ENCODE measurements around the gene ZNF331. TPM values are rescaled to one million over a fixed set of nuclear protein-coding genes. Genes with fewer than 3 reads are reported as not detected.

ZNF331 gene
- polyA plus RNA-seq, 1 donor = 17.1 TPM

- WGBS (ENCODE audit: insufficient coverage, low lambda C conversion rate) = no CpG with 5 or more reads among the region's 9 CpGs
Observed at GRCh38 chr19:53595510-53595867, 57.5 kb downstream of the ZNF331 start.

GRCh38 chr19:53596056-53596455, 58.1 kb downstream of the ZNF331 start:
- Histone ChIP-seq H3K4me1 (ENCODE audit: control insufficient read depth, insufficient read depth, low read length) (no peaks in the 10 kb centered on the region), H3K27ac (ENCODE audit: low read length) (no peak overlapping the region), H3K9me3 (ENCODE audit: control insufficient read depth, low read depth, low read length) (no peaks in the 10 kb centered on the region), H3K27me3 (ENCODE audit: control insufficient read depth, insufficient read depth, low read length) (no peaks in the 10 kb centered on the region), H3K4me3 (ENCODE audit: low read length) (no peak overlapping the region), H3K36me3 (ENCODE audit: control insufficient read depth, insufficient read depth, low read length) (no peaks in the 10 kb centered on the region)
- DNase-seq = no peak
- no CpG with 5 or more reads among the region's 9 CpGs for WGBS (ENCODE audit: insufficient coverage, low lambda C conversion rate)

More at GRCh38 chr19:53595510-53595867, 57.5 kb downstream of the ZNF331 start:
- Histone ChIP-seq H3K27ac (ENCODE audit: low read length) (no peak overlapping the region), H3K27me3 (ENCODE audit: control insufficient read depth, insufficient read depth, low read length) (no peaks in the 10 kb centered on the region), H3K9me3 (ENCODE audit: control insufficient read depth, low read depth, low read length) (no peaks in the 10 kb centered on the region), H3K4me3 (ENCODE audit: low read length) (no peak overlapping the region), H3K4me1 (ENCODE audit: control insufficient read depth, insufficient read depth, low read length) (no peaks in the 10 kb centered on the region), H3K36me3 (ENCODE audit: control insufficient read depth, insufficient read depth, low read length) (no peaks in the 10 kb centered on the region)
- DNase-seq = no peak

- no peak overlapping the region for H3K4me3 ChIP-seq (ENCODE audit: low read length)
- WGBS (ENCODE audit: insufficient coverage, low lambda C conversion rate) = 100% methylated on average over 2 of the region's 12 CpGs
- H3K9me3 ChIP-seq (ENCODE audit: control insufficient read depth, low read depth, low read length) = no peaks in the 10 kb centered on the region
- no peak overlapping the region for H3K27ac ChIP-seq (ENCODE audit: low read length)
- H3K27me3 ChIP-seq (ENCODE audit: control insufficient read depth, insufficient read depth, low read length) = no peaks in the 10 kb centered on the region
- no peak for DNase-seq
- H3K4me1 ChIP-seq (ENCODE audit: control insufficient read depth, insufficient read depth, low read length) = no peaks in the 10 kb centered on the region
- no peaks in the 10 kb centered on the region for H3K36me3 ChIP-seq (ENCODE audit: control insufficient read depth, insufficient read depth, low read length)
Observed at GRCh38 chr19:53597023-53597422, 59.1 kb downstream of the ZNF331 start.

- WGBS (ENCODE audit: insufficient coverage, low lambda C conversion rate) = 40% methylated on average over 1 of the region's 10 CpGs
- H3K4me1 ChIP-seq (ENCODE audit: control insufficient read depth, insufficient read depth, low read length) = no peaks in the 10 kb centered on the region
- no peak overlapping the region for H3K4me3 ChIP-seq (ENCODE audit: low read length)
- H3K27ac ChIP-seq (ENCODE audit: low read length) = no peak overlapping the region
- DNase-seq = no peak
- no peaks in the 10 kb centered on the region for H3K27me3 ChIP-seq (ENCODE audit: control insufficient read depth, insufficient read depth, low read length)
- H3K9me3 ChIP-seq (ENCODE audit: control insufficient read depth, low read depth, low read length) = no peaks in the 10 kb centered on the region
- no peaks in the 10 kb centered on the region for H3K36me3 ChIP-seq (ENCODE audit: control insufficient read depth, insufficient read depth, low read length)
Observed at GRCh38 chr19:53598361-53598760, 60.4 kb downstream of the ZNF331 start.

DNA sequence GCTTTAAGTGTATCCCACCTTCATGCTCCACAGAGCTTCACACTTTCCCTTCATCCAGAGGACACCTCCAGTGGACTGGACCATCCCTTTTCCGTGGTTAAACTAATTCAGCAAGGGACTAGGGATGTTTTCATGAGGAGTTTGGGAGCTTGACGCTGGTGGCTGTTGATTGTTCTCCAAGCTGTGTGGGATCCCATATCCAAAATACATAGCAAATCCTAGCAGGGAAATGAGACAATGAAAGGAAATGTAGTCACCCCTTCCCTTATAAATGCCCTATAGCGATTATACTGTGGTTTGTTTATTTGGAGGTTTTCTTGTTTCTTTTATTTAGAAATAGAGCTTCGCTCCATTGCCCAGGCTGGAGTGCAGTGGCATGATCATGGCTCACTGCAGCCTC, 62.3 kb downstream of the ZNF331 start:
- H3K4me3 ChIP-seq (ENCODE audit: low read length) = no peak overlapping the region
- no CpG with 5 or more reads among the region's 4 CpGs for WGBS (ENCODE audit: insufficient coverage, low lambda C conversion rate)

GRCh38 chr19:53606031-53606430, 68.1 kb downstream of the ZNF331 start:
- no peaks in the 10 kb centered on the region for H3K36me3 ChIP-seq (ENCODE audit: control insufficient read depth, insufficient read depth, low read length)
- no peaks in the 10 kb centered on the region for H3K4me1 ChIP-seq (ENCODE audit: control insufficient read depth, insufficient read depth, low read length)
- H3K4me3 ChIP-seq (ENCODE audit: low read length) = no peak overlapping the region
- no CpG with 5 or more reads among the region's 15 CpGs for WGBS (ENCODE audit: insufficient coverage, low lambda C conversion rate)
- DNase-seq = no peak
- no peaks in the 10 kb centered on the region for H3K9me3 ChIP-seq (ENCODE audit: control insufficient read depth, low read depth, low read length)
- H3K27me3 ChIP-seq (ENCODE audit: control insufficient read depth, insufficient read depth, low read length) = no peaks in the 10 kb centered on the region
- H3K27ac ChIP-seq (ENCODE audit: low read length) = no peak overlapping the region

More for the DNA sequence above, 62.3 kb downstream of the ZNF331 start:
- no peaks in the 10 kb centered on the region for H3K27me3 ChIP-seq (ENCODE audit: control insufficient read depth, insufficient read depth, low read length)
- H3K9me3 ChIP-seq (ENCODE audit: control insufficient read depth, low read depth, low read length) = no peaks in the 10 kb centered on the region
- no peak overlapping the region for H3K27ac ChIP-seq (ENCODE audit: low read length)
- H3K4me1 ChIP-seq (ENCODE audit: control insufficient read depth, insufficient read depth, low read length) = no peaks in the 10 kb centered on the region
- no peak for DNase-seq
- no peaks in the 10 kb centered on the region for H3K36me3 ChIP-seq (ENCODE audit: control insufficient read depth, insufficient read depth, low read length)

DNA sequence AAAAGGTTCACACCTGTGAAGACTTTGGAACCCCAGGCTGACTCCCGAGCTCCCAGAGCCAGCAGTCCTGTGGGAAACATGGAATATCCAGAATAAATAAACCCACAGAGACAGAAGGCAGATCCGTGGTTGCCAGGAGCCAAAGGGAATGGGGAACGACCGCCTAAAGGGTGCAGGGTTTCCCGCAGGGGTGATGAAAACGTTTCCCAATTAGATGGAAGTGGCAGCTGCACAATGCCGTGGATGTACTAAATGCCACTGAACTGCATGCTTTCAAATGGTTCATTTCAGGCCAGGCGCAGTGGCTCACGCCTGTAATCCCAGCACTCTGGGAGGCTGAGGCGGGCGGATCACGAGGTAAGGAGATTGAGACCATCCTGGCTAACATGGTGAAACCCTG, 70.4 kb downstream of the ZNF331 start:
- H3K27ac ChIP-seq (ENCODE audit: low read length) = no peak overlapping the region
- H3K4me1 ChIP-seq (ENCODE audit: control insufficient read depth, insufficient read depth, low read length) = no peaks in the 10 kb centered on the region
- H3K36me3 ChIP-seq (ENCODE audit: control insufficient read depth, insufficient read depth, low read length) = no peaks in the 10 kb centered on the region
- no CpG with 5 or more reads among the region's 12 CpGs for WGBS (ENCODE audit: insufficient coverage, low lambda C conversion rate)
- H3K27me3 ChIP-seq (ENCODE audit: control insufficient read depth, insufficient read depth, low read length) = no peaks in the 10 kb centered on the region
- no peak overlapping the region for H3K4me3 ChIP-seq (ENCODE audit: low read length)
- no peaks in the 10 kb centered on the region for H3K9me3 ChIP-seq (ENCODE audit: control insufficient read depth, low read depth, low read length)
- DNase-seq = no peak

- H3K27me3 ChIP-seq (ENCODE audit: control insufficient read depth, insufficient read depth, low read length) = no peaks in the 10 kb centered on the region
- H3K36me3 ChIP-seq (ENCODE audit: control insufficient read depth, insufficient read depth, low read length) = no peaks in the 10 kb centered on the region
- no peaks in the 10 kb centered on the region for H3K4me1 ChIP-seq (ENCODE audit: control insufficient read depth, insufficient read depth, low read length)
- DNase-seq = peak; percentile 10 to 17
- WGBS (ENCODE audit: insufficient coverage, low lambda C conversion rate) = no CpG with 5 or more reads among the region's 14 CpGs
- H3K4me3 ChIP-seq (ENCODE audit: low read length) = no peak overlapping the region
- H3K9me3 ChIP-seq (ENCODE audit: control insufficient read depth, low read depth, low read length) = no peaks in the 10 kb centered on the region
- no peak overlapping the region for H3K27ac ChIP-seq (ENCODE audit: low read length)
Observed at GRCh38 chr19:53612762-53613526, 75.0 kb downstream of the ZNF331 start.

- no peak for DNase-seq
- H3K9me3 ChIP-seq (ENCODE audit: control insufficient read depth, low read depth, low read length) = no peaks in the 10 kb centered on the region
- H3K27ac ChIP-seq (ENCODE audit: low read length) = no peak overlapping the region
- H3K4me1 ChIP-seq (ENCODE audit: control insufficient read depth, insufficient read depth, low read length) = no peaks in the 10 kb centered on the region
- no peaks in the 10 kb centered on the region for H3K27me3 ChIP-seq (ENCODE audit: control insufficient read depth, insufficient read depth, low read length)
- H3K4me3 ChIP-seq (ENCODE audit: low read length) = no peak overlapping the region
- WGBS (ENCODE audit: insufficient coverage, low lambda C conversion rate) = no CpG with 5 or more reads among the region's 8 CpGs
- no peaks in the 10 kb centered on the region for H3K36me3 ChIP-seq (ENCODE audit: control insufficient read depth, insufficient read depth, low read length)
Observed at GRCh38 chr19:53621885-53622740, 84.2 kb downstream of the ZNF331 start.

- Histone ChIP-seq H3K27me3 (ENCODE audit: control insufficient read depth, insufficient read depth, low read length) (no peaks in the 10 kb centered on the region), H3K36me3 (ENCODE audit: control insufficient read depth, insufficient read depth, low read length) (no peaks in the 10 kb centered on the region), H3K4me1 (ENCODE audit: control insufficient read depth, insufficient read depth, low read length) (no peaks in the 10 kb centered on the region), H3K4me3 (ENCODE audit: low read length) (no peak overlapping the region), H3K27ac (ENCODE audit: low read length) (no peak overlapping the region), H3K9me3 (ENCODE audit: control insufficient read depth, low read depth, low read length) (no peaks in the 10 kb centered on the region)
- WGBS (ENCODE audit: insufficient coverage, low lambda C conversion rate) = 80% methylated on average over 1 of the region's 16 CpGs
- DNase-seq = no peak
Observed at GRCh38 chr19:53624771-53625545, 87.0 kb downstream of the ZNF331 start.

Measured in large intestine (tissue), 3 donors.